Measurements from ENCODE around the gene AFAP1L2.
A peak's percentile ranks its signal among the peaks of the same experiment; 100 is the strongest.

Gene AFAP1L2

DNA sequence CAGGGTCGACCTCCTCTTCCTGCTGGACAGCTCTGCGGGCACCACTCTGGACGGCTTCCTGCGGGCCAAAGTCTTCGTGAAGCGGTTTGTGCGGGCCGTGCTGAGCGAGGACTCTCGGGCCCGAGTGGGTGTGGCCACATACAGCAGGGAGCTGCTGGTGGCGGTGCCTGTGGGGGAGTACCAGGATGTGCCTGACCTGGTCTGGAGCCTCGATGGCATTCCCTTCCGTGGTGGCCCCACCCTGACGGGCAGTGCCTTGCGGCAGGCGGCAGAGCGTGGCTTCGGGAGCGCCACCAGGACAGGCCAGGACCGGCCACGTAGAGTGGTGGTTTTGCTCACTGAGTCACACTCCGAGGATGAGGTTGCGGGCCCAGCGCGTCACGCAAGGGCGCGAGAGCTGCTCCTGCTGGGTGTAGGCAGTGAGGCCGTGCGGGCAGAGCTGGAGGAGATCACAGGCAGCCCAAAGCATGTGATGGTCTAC is 118.3 kb downstream of the AFAP1L2 start:
- no peak overlapping the region for H3K27ac ChIP-seq
- DNase-seq (ENCODE audit: low spot score): no peak
- H3K4me3 ChIP-seq: no peak overlapping the region
- TF ChIP-seq, protein P1, sequence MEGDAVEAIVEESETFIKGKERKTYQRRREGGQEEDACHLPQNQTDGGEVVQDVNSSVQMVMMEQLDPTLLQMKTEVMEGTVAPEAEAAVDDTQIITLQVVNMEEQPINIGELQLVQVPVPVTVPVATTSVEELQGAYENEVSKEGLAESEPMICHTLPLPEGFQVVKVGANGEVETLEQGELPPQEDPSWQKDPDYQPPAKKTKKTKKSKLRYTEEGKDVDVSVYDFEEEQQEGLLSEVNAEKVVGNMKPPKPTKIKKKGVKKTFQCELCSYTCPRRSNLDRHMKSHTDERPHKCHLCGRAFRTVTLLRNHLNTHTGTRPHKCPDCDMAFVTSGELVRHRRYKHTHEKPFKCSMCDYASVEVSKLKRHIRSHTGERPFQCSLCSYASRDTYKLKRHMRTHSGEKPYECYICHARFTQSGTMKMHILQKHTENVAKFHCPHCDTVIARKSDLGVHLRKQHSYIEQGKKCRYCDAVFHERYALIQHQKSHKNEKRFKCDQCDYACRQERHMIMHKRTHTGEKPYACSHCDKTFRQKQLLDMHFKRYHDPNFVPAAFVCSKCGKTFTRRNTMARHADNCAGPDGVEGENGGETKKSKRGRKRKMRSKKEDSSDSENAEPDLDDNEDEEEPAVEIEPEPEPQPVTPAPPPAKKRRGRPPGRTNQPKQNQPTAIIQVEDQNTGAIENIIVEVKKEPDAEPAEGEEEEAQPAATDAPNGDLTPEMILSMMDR (IDR thresholded peaks at IDR 0.05): no peak

DNA sequence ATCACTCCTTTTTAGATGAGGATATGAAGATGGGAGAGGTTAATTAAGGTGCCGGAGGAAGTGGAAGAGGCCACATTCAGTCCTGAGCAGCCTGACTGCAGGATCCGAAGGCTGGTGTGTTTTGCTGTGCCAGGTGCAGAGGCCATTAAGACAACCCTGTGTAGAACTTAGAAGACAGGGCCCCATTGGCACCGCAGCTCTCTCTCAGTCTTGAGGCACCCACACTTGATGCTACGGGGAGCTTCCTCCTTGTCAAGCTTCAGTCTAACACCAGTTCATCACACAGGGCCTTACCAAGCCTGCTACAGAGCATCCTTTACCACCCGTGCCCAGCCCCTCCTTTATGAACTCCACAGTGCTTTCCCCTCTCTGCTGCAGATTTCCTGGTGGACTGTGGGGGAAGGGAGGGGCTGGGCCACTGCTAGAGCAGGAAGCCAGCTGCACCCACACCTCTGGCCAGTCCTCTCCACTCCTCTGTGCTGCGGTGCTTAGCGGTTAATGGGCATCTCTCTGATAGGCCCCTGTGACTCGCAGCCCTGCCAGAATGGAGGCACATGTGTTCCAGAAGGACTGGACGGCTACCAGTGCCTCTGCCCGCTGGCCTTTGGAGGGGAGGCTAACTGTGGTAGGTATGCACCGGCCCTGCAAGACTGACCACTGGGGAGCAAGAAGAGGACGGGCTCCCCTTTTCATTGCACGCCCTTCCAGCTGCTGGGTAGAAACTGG is 119.8 kb downstream of the AFAP1L2 start:
- no peak overlapping the region for H3K27ac ChIP-seq
- TF ChIP-seq, protein P1 (IDR thresholded peaks at IDR 0.05): no peak

DNA sequence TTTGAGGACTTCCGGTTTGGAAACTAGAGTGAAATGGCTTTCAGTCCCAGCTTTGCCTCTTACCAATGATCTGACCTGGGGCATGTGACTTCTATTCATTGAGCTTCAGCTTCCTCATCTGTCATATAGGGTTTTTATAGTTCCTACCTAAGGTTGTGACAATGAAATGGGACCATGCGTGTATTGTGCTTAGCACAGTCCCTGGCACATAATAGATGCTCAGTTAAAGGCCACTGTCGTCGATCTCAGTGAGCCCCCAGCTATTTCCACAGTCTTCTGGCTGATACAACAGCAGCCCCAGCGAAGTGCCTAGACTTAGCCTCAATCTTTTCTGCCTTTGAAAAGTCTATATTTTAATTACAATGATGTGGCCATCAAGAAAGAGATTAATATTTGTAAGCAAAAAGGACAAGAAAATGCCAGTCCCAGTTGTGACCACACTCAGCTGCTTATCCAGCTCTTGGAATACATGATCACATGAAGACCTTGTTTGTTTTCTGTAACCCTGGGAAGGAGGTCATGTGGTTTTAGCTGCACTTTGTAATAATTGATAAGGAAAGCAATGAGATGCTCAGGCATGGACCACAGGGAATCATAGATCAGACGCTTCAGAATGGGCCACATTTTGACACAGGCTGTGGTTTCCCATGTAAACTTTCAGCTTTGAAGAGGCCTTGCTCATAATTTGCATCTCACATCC is 120.6 kb downstream of the AFAP1L2 start:
- TF ChIP-seq, protein P1 (IDR thresholded peaks at IDR 0.05): no peak
- H3K27ac ChIP-seq: no peak overlapping the region
- DNase-seq (ENCODE audit: low spot score): no peak
- no peak overlapping the region for H3K4me3 ChIP-seq

More for the DNA sequence above, 119.8 kb downstream of the AFAP1L2 start:
- DNase-seq (ENCODE audit: low spot score): peak; percentile 12
- H3K4me3 ChIP-seq: no peak overlapping the region

DNA sequence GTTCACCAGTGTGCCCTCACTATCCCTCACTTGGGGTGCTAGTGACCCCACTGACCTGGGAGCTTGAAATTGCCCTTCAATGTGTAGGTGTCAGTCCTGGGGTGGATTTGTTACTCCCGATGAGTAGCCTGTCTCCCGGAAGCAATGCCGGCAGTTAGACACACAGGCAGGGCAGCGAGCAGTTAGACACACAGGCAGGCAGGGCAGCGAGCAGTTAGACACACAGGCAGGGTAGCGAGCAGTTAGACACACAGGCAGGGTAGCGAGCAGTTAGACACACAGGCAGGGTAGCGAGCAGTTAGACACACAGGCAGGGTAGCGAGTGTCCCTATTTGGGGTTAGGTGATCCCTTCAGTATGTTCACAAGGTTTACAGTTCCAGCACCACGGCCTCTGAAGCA is 121.2 kb downstream of the AFAP1L2 start:
- peak; percentile 3 for DNase-seq (ENCODE audit: low spot score)
- TF ChIP-seq, protein P1 (IDR thresholded peaks at IDR 0.05): no peak
- no peak overlapping the region for H3K4me3 ChIP-seq
- no peak overlapping the region for H3K27ac ChIP-seq

DNA sequence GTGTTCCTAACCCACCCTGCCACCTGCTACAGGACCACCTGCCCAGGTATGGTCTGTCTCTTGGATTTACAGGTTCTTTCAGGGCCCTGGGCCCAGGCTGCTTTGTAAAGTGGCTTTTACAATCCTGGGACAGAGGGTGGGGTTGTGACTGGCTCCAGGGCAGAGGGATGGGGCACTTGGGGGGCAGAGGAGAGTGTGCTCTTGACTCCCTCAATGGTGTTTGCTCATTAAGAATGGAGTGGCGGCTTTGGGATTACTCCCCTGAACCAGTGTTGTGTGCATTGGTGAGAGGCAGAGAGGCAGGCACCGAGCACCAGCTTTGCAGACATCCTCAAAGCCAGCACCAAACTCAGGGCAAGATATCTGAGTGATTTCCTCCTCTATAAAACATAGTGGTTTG is 121.8 kb downstream of the AFAP1L2 start:
- TF ChIP-seq, protein P1 (IDR thresholded peaks at IDR 0.05): no peak
- H3K27ac ChIP-seq: no peak overlapping the region
- H3K4me3 ChIP-seq: no peak overlapping the region
- DNase-seq (ENCODE audit: low spot score): peak; percentile 26

DNA sequence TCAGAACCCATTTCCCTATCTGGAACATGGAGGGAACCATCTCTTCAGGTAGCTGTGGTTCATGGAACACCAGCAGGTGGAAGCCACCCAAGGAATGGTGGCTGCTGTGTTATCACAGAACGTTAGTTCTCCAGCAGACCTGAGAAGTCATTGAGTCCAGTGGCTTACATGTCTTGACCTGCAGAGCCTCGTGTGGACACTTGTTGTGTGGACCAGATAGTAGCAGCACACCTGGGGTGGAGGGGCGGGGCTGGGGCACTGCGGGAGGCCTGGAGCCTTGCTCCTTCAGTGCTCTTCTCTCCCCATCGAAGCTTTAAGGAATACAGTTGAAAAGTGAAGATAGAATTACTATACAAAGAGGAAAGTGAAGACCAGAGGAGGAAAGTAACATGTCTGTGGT is 122.8 kb downstream of the AFAP1L2 start:
- TF ChIP-seq, protein P1 (IDR thresholded peaks at IDR 0.05): no peak
- H3K4me3 ChIP-seq: no peak overlapping the region
- no peak for DNase-seq (ENCODE audit: low spot score)
- no peak overlapping the region for H3K27ac ChIP-seq
